Islet precursor cell (in vitro differentiated cells): ENCODE measurements around the gene ARL8B.
"Not testable (repeated sequence)": the region's sequence is repeated elsewhere in the genome, so short reads cannot be mapped to it uniquely, and the experiment has no call there.

Source experiments
- DNase-seq: peaks from one replicate; pipeline ENCODE4 v3.0.0-alpha.2; 2018

The ARL8B gene

DNA sequence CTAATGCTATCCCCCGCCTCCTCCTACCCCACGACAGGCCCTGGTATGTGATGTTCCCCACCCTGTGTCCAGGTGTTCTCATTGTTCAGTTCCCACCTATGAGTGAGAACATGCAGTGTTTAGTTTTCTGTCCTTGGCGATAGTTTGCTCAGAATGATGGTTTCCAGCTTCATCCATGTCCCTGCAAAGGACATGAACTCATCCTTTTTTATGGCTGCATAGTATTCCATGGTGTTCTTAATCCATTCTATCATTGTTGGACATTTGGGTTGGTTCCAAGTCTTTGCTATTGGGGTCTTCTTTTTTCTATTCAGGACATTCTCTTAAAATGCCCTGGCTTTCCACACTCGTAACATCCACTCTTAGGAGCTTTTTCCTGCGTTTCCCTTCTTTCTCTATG, 25.1 kb downstream of the ARL8B start:
- not testable (repeated sequence) for DNase-seq

DNA sequence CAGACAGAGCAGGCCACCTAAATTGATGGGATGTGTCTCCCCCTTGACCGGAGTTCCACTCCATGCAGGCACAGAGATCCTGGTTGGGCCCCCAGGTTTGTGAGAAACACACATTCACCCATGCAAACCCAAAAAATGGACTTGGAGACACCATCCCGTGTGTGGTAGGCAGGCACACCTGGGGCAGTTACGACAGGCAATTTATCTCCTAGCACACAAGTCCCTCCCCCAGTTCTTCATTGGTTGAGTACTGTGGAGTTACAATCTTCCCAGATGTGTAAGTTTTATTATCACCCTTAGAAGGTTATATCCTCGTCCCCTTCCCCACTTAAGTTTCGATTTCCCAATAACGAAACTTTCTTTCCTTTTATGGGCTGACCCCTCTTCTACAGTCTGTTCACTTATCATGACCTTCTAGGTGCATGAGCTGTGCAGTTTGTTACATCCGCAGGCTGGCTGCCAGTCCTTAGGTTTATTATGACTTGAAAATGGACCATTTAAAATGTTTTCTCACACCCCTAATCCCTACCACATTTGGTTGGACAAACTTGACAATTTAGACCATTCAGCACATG, 27.3 kb downstream of the ARL8B start:
- no peak for DNase-seq

DNA sequence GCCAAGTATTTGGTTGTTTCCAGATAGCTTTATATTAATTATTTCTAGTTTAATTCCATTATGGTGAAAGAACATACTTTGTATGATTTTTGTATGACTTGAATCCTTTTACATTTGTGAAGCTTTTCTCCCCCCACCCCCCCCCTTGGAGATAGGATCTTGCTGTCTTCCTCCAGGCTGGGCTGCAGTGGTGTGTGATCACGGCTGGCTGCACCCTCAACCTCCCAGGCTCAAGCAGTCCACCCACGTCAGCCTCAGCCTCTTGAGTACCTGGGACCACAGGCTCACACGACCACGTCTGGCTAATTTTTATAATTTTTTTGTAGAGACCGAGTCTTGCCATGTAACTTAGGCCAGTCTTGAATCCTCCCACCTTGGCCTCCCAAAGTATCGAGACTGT, 29.5 kb downstream of the ARL8B start:
- DNase-seq, result no peak

GRCh38 chr3:5153074-5153473, 31.0 kb downstream of the ARL8B start:
- DNase-seq, result no peak

DNA sequence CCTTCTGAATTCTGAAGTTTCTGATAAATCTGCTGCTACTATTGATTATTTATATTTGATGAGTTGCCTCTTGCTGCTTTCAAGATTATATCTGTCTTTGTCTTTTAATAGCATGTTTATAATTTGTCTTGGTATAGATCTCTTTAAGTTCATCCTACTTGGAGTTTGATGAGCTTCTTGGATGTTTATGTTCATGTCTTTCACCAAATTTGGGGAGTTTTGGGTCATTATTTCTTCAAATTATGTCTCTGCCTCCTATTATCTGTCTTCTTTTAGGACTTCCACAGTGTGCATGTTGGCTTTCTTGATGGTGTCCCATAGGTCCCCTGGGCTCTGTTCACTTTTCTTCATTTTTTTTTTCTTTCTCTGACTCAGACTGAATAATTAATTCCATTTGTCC, 33.1 kb downstream of the ARL8B start:
- DNase-seq, result no peak

GRCh38 chr3:5160321-5160720, 38.2 kb downstream of the ARL8B start:
- DNase-seq, result no peak

DNA sequence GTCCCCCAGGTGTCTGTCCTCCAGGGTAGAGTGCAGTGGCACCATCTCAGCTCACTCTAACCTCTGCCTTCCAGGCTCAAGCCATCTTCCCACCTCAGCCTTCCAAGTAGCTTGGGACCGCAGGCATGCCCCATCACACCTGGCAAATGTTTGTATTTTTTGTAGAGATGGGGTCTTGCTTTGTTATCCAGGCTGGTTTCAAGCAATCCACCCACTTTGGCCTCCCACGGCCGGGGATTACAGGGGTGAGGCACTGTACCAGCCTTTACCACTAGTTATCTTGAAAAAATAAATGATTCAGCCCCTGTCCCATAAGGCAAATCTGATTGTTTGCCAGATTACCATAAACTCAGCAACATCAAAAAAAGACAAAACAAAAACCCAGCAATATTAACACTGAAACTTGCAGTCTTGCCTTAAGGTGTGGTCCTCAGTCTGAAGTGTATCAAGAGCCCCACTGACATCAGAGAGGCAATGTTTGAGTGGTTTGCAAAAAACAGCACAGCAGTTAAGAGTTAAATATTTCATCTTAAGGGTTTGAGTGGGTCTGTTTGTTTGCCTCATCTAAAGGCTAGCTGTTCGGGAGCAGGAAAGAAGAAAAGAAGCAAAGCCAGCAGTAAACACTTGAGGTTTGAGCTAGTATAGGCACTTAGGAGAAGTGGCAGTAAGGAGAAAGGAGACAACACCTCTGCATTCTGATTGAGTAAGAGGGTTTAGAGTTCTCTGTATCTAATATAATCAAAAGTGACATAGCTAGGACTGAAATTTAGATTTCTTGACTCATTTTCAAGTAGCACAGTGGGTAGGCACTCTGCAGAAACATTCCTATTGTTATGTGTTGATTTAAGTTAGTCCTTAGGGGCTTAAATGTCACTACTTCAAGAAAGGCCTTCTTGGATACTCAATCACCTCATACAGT, 39.1 kb downstream of the ARL8B start:
- no peak for DNase-seq

GRCh38 chr3:5162102-5162501, 40.0 kb downstream of the ARL8B start:
- DNase-seq, result peak; percentile 78

GRCh38 chr3:5165698-5166097, 43.6 kb downstream of the ARL8B start:
- DNase-seq, result no peak

DNA sequence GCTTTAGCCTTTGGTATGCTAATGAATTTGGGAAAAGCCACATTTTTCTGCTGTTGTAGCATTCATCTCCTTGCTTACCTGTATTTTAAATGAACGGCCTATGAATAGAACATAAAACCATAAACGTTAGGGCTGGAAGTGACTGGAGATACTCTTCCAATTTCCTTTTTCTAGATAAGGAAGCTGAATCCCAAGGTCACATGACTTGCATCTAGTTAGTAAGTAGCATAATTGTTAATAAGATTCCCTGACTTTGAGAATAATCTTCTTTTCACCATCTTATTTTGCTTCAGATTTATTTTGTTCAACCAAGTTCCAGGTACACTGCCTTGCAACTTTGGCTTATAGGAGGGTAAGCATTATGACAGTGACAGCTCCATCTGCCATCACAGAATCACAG, 44.8 kb downstream of the ARL8B start:
- no peak for DNase-seq

DNA sequence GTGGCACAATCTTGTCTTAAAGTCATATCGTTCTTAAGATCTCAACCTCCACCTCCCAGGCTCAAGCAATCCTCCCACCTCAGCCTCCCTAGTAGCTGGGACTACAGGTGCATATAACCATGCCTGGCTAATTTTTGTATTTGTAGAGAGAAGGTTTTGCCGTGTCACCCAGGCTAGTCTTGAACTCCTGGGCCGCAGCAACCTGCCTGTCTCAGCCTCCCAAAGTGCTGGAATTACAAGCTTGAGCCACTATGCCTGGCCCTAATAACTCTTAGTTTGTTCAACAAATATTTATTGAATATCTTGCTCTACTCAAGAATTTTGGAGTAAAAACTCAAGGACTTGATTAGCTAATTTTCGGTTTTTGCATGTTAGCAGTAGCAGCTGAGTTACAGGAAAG, 46.0 kb downstream of the ARL8B start:
- no peak for DNase-seq

DNA sequence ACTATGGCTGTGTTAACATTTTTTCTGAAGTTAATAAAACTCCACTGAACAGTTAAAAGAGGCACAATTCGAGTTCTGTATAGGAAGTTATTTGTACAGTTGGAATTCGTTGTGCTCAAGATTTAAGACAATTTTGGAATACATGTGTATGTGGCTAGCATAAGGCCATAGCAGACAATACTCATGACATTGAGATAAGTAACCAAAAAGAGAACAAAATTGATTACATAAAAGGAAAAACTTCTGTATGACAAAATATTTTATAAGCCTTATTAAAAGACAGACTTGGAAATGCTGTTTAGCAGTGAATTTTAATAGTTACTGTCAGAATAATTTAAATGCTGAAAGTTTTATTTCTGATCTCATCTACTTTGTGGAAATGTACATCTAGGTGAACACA, 47.7 kb downstream of the ARL8B start:
- no peak for DNase-seq

GRCh38 chr3:5170975-5171374, 48.9 kb downstream of the ARL8B start:
- DNase-seq, result no peak

DNA sequence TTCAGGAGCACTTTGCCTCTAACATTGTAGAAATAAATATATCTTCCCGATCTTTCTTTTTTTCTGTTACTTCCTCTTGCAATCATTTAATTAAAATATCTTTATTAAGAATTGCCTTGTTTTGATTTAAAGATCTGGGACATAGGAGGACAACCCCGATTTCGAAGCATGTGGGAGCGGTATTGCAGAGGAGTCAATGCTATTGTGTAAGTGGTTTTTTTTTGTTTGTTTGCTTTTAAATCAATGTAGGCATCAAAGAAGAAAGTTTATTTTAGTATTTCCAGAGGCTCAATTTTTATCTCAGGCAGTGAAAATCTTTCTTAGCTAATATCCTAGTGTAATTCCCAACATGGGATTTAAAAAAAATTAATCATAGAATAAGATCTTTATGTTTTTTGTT, 49.9 kb downstream of the ARL8B start:
- DNase-seq, result no peak

GRCh38 chr3:5179036-5179435, 56.9 kb downstream of the ARL8B start:
- DNase-seq, result not testable (repeated sequence)

- DNase-seq, result no peak
Observed at GRCh38 chr3:5181469-5182141, 59.5 kb downstream of the ARL8B start.

- not testable (repeated sequence) for DNase-seq
Observed at GRCh38 chr3:5183714-5184113, 61.6 kb downstream of the ARL8B start.

GRCh38 chr3:5184499-5184898, 62.4 kb downstream of the ARL8B start:
- DNase-seq, result no peak

DNA sequence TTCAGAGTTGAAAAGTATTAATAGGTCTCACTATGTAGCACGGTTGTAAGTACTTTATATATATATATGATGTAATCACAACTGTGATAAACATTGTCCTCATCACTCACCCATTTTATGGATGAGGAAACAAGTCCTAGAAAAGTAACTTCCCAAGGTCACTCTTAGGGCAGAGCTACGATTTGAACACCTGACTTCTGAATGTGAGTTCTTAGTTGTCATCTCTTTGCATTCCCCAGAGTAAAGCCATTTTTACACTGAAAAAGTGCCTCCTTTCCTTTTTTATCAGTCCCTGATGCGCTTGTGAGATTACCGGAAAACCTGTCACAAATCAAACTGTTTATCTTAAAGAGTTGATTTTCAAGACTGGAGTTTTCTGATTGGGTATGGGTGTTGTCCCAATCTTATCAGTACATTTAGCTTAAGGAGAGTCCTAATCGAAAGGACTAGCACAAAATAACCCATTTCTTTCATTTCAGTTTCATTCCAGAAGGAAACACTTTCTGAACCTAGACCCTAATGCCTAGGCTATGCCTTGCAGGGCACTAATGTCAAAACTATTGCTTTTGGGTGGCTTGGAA, 63.1 kb downstream of the ARL8B start:
- no peak for DNase-seq

GRCh38 chr3:5186089-5186857, 64.2 kb downstream of the ARL8B start:
- DNase-seq, result no peak

DNA sequence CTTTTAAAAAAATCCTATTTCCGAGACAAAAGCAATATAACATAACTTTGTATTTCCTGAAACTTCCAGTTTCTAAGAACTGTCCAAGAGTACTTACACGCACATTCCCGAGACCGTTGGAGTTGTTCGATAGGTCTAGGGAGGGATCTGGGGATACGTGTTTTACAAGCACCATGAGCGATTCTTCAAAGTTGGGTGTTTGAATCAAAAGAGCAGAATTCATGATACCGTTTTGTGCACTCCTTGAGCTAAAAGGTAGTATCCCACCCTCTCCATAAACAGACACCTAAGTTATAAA, 64.7 kb downstream of the ARL8B start:
- no peak for DNase-seq

- DNase-seq, result peak; percentile 99
Observed at GRCh38 chr3:5187156-5187919, 65.2 kb downstream of the ARL8B start, which contains the start of gene EDEM1. Gene EDEM1 (plus strand): TSS chr3:5187707. CDS start chr3:5187806, 99 bp downstream.
